ENCODE data around the gene GPR162. TPM values are rescaled to one million over a fixed set of nuclear protein-coding genes. Genes with fewer than 3 reads are reported as not detected.

GPR162 gene
- total RNA-seq, 2 experiments from 2014 or later, result not detected

- no peak overlapping the region for H3K27ac ChIP-seq (ENCODE audit: low read depth, low read length, poor library complexity, severe bottlenecking)
- peak overlapping the region; percentile 65 for H3K4me3 ChIP-seq (ENCODE audit: low read depth, low read length, poor library complexity, severe bottlenecking)
- no TSS peak for BruUV-seq (replicated peaks)
- ChIA-PET CTCF (ENCODE audit: unreplicated experiment) (interaction anchor here (0.7 to 0.9 kb wide), 3 partner anchors 11 to 25 kb away, joined by 3 to 6 read pairs (median 3); partner anchors contain the start of gene MLF2), POLR2A (interaction anchor here (0.7 to 1.1 kb wide), 3 partner anchors 25 to 73 kb away, joined by 4 read pairs; partner anchors contain the start of genes CDCA3, COPS7A, MLF2 and USP5)
- H3K4me1 ChIP-seq (ENCODE audit: insufficient read depth, low read length, poor library complexity, severe bottlenecking), result peaks cover 37% of the 10 kb centered on the region
- peak overlapping the region; percentile 90 for H3K4me2 ChIP-seq (ENCODE audit: low read length)
- no peaks in the 10 kb centered on the region for H3K36me3 ChIP-seq (ENCODE audit: insufficient read depth, low read length)
- TF ChIP-seq EZH2phosphoT487 (IDR thresholded peaks at IDR 0.05; ENCODE audit: borderline replicate concordance, low read depth, low read length), result no peak
- TF ChIP-seq, protein P1, sequence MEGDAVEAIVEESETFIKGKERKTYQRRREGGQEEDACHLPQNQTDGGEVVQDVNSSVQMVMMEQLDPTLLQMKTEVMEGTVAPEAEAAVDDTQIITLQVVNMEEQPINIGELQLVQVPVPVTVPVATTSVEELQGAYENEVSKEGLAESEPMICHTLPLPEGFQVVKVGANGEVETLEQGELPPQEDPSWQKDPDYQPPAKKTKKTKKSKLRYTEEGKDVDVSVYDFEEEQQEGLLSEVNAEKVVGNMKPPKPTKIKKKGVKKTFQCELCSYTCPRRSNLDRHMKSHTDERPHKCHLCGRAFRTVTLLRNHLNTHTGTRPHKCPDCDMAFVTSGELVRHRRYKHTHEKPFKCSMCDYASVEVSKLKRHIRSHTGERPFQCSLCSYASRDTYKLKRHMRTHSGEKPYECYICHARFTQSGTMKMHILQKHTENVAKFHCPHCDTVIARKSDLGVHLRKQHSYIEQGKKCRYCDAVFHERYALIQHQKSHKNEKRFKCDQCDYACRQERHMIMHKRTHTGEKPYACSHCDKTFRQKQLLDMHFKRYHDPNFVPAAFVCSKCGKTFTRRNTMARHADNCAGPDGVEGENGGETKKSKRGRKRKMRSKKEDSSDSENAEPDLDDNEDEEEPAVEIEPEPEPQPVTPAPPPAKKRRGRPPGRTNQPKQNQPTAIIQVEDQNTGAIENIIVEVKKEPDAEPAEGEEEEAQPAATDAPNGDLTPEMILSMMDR (conservative IDR thresholded peaks at IDR 0.05; ENCODE audit: low read length), result no peak
- no peaks in the 10 kb centered on the region for H3K9me2 ChIP-seq (ENCODE audit: insufficient read depth, low read length)
- peak overlapping the region; percentile 82 for H2AFZ ChIP-seq (ENCODE audit: low read length)
- DNase-seq (ENCODE audit: low spot score), result no peak
- intact Hi-C loops (cut with micrococcal nuclease; ENCODE audit: unreplicated experiment), result loop anchor here (2.0 kb wide), 1 partner anchor 223 kb away; no protein-coding TSS in a partner anchor
- H4K20me1 ChIP-seq (ENCODE audit: insufficient read depth, low read length), result no peaks in the 10 kb centered on the region
- H3K9me3 ChIP-seq (ENCODE audit: low read length), result no peaks in the 10 kb centered on the region
- no peaks in the 10 kb centered on the region for H3K79me2 ChIP-seq (ENCODE audit: insufficient read depth, low read depth, low read length)
Measured at GRCh38 chr12:6778217-6778573, 43.4 kb upstream of the GPR162 start.

DNA sequence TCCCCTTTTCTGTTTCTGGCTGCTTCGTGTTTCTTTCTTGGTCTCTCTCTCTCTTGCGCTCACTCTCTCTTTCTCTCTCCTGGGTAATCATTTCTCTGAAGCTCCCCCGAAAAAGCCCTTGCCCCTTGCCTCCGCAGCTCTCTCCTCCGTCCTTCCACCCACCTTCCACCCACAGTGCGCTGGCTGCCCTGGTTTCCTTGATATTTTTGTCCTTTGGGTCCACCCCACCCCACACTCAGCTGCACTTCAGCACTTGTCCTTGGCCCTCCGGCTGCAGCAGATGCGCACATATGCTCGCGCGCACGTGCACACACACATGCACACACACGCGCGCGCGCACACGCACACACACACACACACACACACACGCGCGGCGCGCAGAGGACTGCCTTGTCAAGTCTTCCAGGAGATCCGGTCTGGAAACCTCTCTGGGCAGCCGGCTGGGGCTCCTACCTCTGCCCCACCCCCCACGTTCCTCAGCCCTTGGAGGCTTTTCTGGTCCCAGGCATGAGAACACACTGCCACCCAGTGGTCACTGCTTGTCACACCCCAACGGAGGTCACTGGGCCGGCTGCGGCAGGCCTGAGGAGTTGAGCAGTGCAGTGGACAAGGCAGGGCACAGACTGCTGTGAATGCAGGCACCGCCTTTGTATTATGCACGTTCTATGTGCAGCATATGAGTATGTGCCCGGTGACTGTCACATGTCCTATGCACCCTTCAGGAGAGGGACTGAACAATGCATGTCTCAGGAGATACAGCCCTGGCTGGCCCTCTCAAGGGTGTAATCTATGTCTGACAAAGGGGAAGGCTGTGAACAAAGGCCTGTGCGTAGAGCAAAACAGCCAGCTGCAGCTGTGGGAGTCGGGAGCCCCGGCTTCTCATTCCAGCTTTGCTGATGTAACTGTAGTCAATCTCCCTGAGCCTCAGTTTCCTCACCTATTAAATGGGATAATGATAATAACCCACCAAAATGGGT lies 42.8 kb upstream of the GPR162 start:
- H2AFZ ChIP-seq (ENCODE audit: low read length), result peak overlapping the region; percentile 82

More for the DNA sequence above, 42.8 kb upstream of the GPR162 start:
- no peaks in the 10 kb centered on the region for H4K20me1 ChIP-seq (ENCODE audit: insufficient read depth, low read length)
- no peaks in the 10 kb centered on the region for H3K9me3 ChIP-seq (ENCODE audit: low read length)
- POLR2A ChIA-PET, result interaction anchor here (0.7 to 1.1 kb wide), 3 partner anchors 26 to 73 kb away, joined by 4 read pairs; partner anchors contain the start of genes CDCA3, COPS7A, MLF2 and USP5
- no peaks in the 10 kb centered on the region for H3K36me3 ChIP-seq (ENCODE audit: insufficient read depth, low read length)
- H3K9me2 ChIP-seq (ENCODE audit: insufficient read depth, low read length), result no peaks in the 10 kb centered on the region
- no peaks in the 10 kb centered on the region for H3K79me2 ChIP-seq (ENCODE audit: insufficient read depth, low read depth, low read length)
- BruUV-seq (replicated peaks), result no TSS peak
- H3K27ac ChIP-seq (ENCODE audit: low read depth, low read length, poor library complexity, severe bottlenecking), result no peak overlapping the region
- peak; percentile 94 for DNase-seq (ENCODE audit: low spot score)
- TF ChIP-seq, protein P1 (conservative IDR thresholded peaks at IDR 0.05; ENCODE audit: low read length), result peak; percentile 98
- no peak for TF ChIP-seq EZH2phosphoT487 (IDR thresholded peaks at IDR 0.05; ENCODE audit: borderline replicate concordance, low read depth, low read length)
- CTCF ChIA-PET (ENCODE audit: unreplicated experiment), result interaction anchor here (0.7 to 0.9 kb wide), 3 partner anchors 11 to 26 kb away, joined by 3 to 6 read pairs (median 3); partner anchors contain the start of gene MLF2
- H3K4me2 ChIP-seq (ENCODE audit: low read length), result peak overlapping the region; percentile 90
- H3K4me3 ChIP-seq (ENCODE audit: low read depth, low read length, poor library complexity, severe bottlenecking), result peak overlapping the region; percentile 65
- H3K4me1 ChIP-seq (ENCODE audit: insufficient read depth, low read length, poor library complexity, severe bottlenecking), result peaks cover 43% of the 10 kb centered on the region
- intact Hi-C loops (cut with micrococcal nuclease; ENCODE audit: unreplicated experiment), result loop anchor here (1.0 to 2.0 kb wide), 6 partner anchors 26 to 356 kb away; partner anchors contain the start of gene MLF2
